Epithelial cell of prostate (primary cell): Measurements from ENCODE around the gene PUM1.
A peak's percentile ranks its signal among the peaks of the same experiment; 100 is the strongest.

ENCODE experiments used
- DNase-seq: peaks from one replicate; pipeline ENCODE4 v3.0.0-alpha.2; 2011; ENCODE audit warnings: low read depth, low spot score
- H3K27ac ChIP-seq: fragments of 450-650 bp; 2 replicates; pipeline ENCODE4 v1.5.1; 2017; ENCODE audit warnings: mild to moderate bottlenecking

The PUM1 gene

DNA sequence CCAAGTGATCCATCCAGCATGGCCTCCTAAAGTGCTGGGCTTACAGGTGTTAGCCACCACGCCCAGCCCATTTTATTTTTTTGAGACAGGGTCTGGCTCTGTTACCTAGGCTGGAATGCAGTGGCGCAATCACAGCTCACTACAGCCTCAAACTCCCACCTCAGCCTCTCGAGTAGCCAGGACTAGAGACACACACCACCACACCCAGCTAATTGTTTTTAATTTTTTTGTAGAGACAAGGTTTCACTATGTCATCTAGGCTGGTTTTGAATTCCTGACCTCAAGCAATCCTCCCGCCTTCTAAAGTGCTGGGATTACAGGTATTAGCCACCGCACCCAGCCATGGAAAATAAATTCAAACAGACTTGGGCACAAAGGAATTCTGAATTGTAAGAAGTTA is 31.9 kb downstream of the PUM1 start:
- H3K27ac ChIP-seq = peak overlapping the region; percentile 26
- DNase-seq = no peak

DNA sequence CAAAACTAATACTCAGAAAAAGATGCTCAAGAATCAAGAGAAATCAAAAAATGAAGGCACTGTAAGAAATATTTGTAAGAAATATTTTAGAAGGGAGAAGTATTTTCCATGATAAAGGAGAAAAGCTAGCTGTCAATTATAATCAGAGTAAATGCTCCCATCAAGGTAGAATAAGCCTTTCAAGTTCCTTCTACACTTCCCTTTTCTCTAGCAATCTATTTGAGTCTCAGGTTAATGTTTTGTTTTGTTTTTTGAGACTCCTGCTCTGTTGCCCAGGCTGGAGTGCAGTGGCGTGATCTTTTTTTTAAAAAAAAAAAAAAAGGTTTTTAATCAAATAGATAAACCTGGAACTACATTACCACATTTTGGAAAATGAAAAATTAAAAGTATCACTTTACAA is 33.3 kb downstream of the PUM1 start:
- H3K27ac ChIP-seq = no peak overlapping the region
- DNase-seq = no peak

DNA sequence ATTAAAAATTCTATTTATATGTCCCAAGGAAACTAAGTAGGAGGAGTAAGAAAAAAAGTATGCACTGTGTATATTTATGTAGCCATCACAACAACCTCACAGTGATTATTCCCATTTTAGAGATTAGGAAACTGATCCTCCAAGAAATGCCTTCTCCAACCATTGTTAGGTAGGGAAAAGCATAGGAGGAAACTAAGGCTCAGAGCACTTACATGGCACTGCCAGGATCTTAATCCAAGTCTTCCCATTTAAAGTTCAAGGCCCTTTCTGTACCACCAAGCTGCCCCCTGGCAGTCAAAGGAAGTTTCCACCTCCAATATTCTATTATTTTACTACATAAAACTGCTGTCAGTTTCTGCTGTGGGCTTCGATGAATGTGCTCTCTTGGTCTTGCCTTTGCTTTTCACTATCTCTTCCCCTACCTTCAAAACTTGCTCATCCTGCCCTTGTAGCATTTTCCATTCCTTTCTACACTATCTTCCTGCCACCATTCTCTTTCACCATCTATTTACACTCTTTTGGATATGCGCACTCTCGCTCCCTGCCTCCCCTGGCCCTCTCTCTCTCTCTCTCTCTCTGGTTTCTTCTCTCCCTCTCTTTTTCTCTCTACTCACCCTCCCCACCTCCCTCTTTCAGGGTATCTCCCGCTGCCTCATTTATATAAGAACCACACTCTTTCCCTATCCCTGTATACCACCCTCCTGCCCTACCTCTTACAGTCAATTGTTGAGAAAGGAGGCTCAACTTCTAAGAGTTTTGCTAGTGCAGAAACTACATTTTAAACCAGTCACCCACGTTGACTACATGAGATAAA is 34.0 kb downstream of the PUM1 start:
- H3K27ac ChIP-seq = no peak overlapping the region
- DNase-seq = no peak

DNA sequence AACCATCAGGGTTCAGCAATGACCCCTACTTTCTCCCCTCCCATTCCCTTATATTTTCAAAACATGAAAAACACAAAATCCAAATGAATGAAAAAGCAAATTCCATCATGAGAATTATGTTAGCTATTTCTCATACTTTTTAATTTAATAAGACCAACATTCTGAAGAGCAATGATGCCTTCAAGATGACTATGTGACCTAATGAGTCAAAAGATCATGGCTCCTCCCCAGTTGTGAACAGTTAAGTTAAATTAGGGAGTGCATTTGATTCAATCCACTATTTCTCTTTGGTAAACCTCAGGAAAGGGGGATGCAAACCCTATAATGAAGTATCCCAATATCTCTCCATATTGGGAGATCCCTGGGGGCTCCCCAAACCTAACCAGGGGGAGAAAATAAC is 36.5 kb downstream of the PUM1 start:
- no peak for DNase-seq
- no peak overlapping the region for H3K27ac ChIP-seq

DNA sequence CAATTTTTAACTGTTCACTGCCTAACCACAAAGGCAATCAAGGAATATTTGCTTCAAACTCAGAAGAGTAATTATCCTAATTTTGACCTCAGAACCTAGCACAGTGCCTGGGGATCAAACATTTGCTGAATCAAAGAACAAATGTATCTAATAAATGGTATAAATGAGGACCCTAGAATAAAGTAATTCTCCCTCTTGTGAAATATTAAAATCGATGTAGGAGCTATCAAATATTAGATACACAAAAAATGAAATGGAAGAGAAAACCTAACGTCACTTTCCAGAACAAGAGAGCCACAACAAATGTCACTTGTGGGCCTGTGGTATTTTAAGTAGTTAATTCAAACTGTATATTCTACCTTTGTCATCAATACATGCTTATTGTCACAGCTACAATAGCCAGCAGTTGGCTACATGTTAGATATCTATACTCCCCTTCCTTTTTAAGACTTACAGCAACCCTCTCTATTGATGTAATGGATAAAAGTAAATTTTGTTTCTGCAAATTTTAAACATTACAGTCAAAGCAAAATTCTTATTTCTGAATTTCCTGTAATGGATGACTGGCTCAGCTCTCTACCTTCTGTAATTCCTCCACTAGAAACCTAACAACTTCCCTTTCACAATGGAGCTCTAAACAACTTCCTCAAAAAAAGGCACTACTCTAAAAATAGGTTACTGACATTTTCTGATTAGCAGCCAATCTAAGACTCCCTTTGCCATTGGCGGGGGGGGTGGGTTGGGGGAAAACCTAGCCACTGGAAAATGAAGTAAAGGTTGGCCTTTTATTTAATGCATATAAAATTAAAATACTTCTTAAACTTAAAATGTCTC is 37.6 kb downstream of the PUM1 start:
- no peak overlapping the region for H3K27ac ChIP-seq
- no peak for DNase-seq

DNA sequence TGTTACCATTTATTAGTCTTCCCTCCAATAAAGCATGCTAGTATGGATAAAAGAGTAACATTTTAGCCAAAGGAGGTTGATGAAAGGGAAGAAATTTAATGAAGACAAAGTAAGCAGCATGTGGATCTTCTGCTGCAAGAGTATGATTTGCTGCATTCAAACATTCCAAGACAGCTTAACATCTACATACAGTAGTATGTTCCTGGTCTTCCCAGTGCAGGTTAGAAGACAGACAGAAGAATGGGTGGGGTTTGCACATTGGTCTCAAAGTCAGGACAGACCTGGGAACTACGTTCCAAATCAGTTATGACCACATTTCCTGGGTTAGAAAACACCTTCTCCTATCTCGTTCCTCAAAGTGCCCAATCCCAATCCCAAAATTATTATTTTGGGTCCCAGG is 43.3 kb downstream of the PUM1 start:
- no peak overlapping the region for H3K27ac ChIP-seq
- DNase-seq = no peak

DNA sequence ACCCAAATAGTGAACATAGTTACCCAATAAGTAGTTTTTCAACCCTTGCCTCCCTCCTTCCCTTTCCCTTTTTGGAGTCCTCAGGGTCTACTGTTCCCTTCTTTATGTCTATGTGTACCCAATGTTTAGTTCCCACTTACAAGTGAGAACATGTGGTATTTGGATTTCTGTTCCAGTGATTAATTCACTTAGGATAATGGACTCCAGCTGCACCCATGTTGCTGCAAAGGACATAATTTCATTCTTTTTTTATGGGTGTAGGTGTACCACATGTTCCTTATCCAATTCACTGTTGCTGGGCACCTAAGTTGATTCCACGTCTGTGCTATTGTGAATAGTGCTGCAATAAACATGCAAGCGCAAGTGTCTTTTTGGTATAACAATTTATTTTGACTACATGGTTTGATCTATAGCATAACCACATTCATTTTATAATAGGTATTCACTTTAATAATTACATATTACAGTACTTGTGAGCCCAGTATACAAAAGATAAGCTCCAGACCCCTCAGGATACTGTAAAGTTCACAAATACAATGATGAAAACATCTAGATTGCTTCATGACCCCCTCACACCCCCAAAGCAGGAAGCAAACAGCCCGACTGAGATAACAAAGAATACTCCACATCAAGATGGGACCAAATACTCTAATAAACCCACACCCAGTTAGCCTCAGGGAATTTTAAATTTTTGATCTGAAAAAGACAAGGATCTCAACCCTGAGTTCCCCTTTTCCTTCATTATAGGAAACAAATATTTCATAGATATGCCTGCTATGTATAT is 45.3 kb downstream of the PUM1 start:
- peak overlapping the region; percentile 1 for H3K27ac ChIP-seq
- DNase-seq = no peak

DNA sequence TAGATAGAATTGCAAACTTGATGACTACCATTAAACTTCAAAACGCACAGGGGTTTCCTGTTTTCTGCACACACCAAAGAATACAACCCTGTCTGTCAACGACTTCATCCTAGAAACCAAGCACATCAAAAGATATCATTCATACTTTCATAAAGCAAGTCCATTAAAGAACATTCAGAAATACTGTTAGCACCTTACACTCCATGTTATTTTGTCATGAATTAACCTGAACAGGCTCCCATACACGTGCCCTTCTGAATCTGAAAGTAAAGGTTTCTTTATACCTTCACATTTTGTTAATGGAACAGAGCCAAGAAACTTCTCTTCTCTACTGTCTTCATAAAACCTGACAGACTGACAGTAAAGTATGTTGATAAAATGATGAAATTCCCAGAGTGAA is 46.1 kb downstream of the PUM1 start:
- H3K27ac ChIP-seq = no peak overlapping the region
- no peak for DNase-seq

DNA sequence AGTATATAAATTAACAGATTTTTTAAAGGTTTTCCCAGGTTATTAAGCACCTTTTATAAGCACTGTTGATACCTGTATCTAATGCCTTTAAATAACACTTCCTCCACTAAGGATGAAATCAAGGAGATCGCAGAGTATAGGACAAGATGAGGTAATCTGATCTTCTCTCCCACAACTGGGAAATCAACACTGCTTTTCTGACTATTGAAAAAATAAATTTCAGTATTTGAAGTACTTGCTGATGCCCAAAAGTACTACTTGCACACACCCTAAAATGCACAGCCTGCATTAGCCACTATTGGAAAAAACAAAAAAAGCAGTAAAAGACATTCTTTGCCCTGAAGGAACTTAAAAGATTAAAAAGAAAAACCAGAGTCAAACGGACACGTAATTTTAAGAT is 48.6 kb downstream of the PUM1 start:
- DNase-seq = no peak
- H3K27ac ChIP-seq = no peak overlapping the region

DNA sequence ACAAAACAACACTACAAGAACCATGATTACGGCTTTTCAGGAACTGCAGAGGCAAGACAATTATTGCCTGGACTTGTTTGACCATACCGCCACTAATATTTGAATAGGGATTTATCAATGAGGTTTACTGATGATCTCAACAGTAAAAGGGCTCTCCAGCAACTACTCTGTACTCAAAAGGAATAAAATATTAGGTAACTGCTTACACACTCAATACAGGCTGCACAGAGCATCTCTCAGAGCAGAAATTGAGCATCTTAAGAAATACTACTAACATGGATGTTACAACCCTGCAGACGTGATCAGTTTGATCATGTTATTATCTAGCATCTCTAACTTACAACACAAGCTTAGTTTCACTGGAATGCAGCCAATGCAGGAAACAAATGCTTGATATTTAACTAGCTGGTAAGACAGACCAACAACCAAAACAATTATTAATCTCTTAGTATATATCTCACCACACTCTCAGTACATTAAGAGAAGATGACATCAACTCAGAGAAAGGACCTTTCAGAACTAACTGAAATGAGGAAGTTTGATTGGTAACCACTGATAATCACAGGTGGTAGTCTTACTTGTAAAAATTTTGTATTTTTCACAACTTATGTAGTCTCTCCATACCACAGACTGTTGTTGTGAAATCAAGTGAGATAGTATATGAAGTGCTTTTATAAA is 52.2 kb downstream of the PUM1 start:
- peak overlapping the region; percentile 31 for H3K27ac ChIP-seq
- DNase-seq = no peak

DNA sequence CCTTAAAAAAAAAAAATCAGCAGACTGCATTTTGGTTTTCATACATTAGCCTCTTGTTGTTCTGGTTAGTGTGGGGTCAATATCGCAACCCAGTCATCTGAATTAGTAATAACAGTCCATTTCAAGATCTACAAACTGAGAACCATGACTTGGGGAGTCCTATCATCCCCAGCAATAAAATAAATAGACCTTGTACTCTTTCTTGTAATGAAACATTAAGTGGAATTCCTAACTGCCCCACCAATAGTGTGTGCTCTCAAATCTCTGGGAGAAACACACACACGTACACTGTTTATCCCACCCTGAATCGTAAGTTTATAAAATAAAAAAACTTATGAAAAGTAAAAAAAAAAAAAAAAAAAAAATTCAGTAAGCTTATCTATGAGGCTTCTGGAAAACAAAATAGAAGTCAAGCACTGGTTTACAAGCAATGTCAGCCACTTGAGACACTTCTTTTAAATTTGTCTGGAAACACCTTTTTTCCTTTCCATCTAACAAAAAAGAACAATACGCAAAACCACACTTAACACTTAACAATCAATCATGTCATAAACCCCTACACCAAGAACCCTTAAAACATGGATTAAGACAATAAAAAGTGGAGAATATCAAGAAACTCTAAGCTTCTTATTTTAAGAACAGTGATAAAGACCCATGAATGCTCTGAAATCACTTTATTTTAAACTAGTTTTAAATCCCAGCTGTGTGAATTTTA is 53.1 kb downstream of the PUM1 start:
- no peak for DNase-seq
- H3K27ac ChIP-seq = peak overlapping the region; percentile 31

DNA sequence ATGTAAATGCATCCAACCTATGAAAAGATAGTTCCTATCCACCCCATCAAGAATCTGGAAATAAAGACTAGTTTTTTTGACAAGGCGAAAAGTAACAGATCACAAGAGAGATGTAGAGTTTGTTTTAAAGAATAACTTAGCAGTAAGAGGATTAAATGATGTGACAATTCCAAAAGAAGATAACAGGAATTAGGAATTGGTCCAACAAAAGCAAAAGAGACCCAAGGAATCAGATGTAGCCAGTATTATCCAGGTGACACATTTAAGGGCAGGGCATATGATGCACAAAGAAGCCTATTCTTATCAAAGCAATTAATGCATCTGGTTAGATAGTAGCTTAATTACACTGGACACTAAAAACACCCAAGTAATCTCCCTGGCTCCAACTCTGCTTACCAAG is 53.8 kb downstream of the PUM1 start:
- DNase-seq = no peak
- peak overlapping the region; percentile 78 for H3K27ac ChIP-seq

DNA sequence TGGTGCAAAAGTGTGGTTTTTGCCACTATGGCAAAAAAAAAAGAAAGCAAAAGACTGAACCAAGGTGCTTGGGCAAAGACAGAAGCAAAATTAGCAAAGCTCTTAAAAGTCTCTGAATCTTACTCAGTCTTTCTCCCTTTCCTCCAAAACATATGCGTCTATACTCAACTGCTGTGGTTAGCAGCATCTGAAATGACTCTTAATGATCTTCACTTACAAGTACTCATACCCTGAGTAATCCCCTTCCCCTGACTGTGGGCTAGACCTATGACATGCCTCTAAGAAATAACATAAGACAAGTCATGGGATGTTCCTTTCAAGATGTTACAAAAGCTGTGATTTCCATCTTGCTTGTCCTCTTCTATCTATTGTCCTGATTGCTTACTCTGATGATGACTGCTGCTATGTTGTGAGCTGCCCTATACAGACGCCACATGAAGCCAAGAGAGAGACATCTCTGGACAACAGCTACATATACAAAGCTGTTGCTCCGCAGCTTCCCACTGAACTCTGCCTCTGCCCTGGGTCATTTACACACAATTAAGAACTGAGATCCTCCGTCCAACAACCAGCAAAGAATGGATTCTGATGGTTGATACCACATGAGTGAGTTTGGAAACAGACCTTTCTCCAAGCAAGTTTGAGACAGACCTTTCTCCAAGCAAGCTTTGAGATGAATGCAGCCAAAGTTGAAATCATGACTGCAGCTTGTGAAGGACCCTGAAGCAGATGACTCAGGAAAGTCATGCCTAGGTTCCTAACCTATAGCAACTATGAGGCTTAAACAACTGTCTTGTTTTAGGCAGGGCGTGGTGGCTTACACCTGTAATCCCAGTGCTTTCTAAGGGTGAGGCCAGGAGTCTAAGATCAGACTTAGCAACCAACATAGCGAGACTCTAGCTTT is 55.2 kb downstream of the PUM1 start:
- no peak for DNase-seq
- peak overlapping the region; percentile 78 for H3K27ac ChIP-seq

DNA sequence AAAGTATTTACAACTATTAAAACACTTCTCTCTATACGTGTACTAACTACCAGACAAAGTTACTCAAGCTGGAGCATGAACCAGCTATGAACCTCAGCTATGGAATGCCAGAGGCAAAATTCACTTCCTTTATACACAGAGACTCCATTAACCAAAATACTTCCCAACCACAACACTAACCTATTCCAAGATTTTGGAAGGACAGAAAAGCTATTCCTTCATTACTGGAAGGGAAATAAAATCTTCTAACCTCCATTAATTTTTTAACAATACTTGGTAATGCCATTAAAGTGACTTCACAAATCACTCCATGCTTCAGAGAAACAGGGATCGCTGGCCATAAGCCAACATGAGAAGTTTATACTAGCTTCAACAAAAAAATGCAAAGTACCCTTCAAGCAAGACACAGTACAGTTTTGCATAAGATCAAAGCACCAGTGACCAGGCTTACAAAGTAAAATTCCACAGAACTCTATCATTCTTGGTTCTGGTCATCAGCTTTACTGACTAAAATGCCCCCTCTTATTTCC is 58.0 kb downstream of the PUM1 start:
- no peak for DNase-seq
- H3K27ac ChIP-seq = peak overlapping the region; percentile 78

DNA sequence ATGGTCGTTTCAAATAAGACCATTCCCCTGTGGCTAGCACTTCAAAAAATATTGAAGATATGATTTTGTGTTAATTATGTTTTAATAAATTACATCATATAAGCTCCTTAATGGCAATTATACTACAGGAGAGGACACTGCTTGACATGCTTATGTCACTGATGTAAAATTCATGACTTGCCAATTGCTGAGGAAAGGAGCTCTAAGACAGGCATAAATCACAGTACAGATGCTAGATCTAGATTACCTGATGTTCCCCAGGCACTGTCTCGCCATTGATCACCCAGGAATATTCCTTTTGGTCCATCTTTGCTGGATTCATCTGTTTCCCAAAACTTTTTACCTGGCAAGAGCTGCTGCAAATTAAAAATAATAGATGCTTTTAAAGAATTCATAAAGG is 58.8 kb downstream of the PUM1 start:
- no peak for DNase-seq
- peak overlapping the region; percentile 78 for H3K27ac ChIP-seq

DNA sequence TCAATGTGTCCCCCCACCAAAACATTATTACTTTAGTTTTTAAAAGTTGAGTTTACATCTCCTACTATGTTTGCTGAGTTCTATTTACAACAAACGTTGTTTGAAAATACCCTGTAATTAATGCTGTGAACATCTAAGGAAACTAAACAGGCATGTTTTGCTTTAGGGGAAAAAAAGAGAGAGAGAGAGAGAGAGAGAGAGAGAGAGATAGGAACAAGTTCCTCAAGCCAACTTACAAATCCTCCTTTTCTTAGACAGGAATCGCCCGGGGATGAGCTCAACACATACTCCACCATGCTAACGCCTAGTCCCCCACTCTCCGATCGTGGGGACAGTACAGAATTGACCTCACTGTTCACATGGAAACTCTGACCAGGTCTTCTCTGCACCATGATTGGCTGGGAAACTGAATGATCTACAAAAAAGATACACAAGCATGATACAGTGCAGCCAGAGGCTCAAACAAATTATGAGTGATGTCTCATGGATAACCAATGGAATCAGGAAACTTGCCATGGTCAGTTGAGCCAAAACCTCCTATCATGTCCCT is 59.8 kb downstream of the PUM1 start:
- no peak overlapping the region for H3K27ac ChIP-seq
- DNase-seq = no peak

DNA sequence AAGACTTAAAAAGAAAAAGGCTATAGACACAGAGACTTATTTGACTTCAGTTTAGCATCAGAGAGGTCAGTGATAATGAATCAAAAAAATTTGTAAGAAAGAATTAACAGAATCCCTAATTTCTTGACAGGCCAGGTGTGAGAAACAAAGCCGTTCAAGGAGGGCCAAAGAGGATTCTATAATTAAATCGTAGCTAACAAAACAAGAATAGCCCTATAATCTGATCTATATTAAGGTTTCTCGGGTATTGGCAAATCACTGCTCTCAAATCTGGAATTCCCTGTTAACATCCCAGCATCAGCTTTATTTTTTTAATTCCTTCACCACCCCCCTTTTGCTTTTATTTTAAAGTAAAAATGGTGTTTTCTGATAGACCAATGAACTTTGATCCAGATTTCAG is 60.3 kb downstream of the PUM1 start:
- DNase-seq = no peak
- H3K27ac ChIP-seq = peak overlapping the region; percentile 4

DNA sequence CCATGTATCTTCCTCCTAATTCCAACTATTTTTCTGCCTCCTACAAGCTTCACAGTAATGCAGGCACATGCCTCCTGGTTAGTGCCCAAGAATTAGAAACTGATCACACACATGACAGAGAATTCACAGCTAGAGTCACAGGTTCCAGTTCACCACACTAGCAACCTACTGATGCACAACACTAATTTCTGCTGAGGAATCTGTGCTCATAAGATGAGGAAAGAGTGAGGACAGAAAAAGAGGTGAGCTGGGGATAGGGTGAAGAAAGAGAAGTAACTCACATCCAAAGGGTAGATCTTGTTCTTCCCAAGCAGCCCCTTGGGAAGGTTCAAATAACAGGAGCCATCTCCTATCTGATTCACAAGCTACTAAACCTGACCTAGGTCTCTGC is 61.3 kb downstream of the PUM1 start:
- no peak for DNase-seq
- H3K27ac ChIP-seq = no peak overlapping the region
